ENCODE data around the gene SSTR4.

Gene SSTR4

GRCh38 chr20:23085436-23086055, 50.4 kb downstream of the SSTR4 start:
- no peak for DNase-seq (ENCODE audit: low read depth in 4 of 4, low spot score in 1 of 4)

DNA sequence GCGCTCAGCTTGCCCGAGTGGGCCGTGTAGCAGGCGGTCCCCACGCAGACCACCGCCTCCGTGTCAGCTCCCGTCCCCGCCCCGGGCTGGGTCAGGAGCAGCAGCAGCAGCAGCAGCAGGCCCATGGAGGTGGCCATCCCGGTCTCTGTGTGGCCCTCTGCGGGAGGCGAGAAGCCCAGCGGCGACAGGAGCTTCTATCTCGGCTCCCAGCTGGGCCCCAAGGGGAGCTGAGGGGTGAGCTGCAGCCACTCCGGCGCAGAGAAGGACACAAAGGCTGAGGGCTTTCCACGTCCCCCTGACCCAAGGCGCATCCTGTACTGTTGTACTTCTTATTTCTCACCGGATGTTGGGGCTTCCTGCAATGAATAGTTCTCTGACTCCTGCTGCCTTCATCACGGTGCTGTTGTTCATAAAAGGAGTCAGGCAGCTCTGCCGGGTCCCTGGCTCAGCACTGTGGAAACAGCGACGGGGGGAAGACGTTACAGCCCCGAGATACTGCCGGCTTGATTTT, 51.0 kb downstream of the SSTR4 start, which contains the start of gene CD93:
CD93 (minus strand) TSS at position 269 of the 511 bp plus-strand sequence; CDS start at position 137, 132 bp downstream.
- DNase-seq (ENCODE audit: low read depth in 4 of 4, low spot score in 1 of 4): no peak

DNA sequence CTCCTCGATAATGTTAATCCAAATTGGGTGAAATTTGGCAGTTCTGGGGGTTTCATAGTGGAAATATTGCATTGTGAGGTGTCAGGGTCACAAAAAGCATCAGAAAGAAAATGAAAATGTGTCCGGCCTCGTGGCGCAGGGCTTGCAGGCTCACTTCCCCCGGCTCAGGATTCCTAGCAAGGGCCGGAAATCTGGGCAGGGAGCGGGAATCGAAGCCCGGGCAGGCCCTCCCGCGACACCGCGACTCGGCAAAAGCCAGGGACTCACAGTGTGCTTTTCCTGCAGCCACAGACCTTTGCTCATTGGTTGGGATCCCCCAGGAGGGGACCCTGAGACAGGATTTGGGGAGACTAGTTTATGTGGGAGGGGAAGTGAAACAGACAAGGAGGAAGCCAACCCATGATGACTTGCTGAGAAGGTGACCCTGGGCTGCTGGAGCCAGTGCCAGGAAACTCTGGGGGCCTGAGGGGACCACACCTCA, 51.9 kb downstream of the SSTR4 start:
- DNase-seq (ENCODE audit: low read depth in 4 of 4, low spot score in 1 of 4): no peak

- DNase-seq (ENCODE audit: low read depth in 4 of 4, low spot score in 1 of 4): no peak
Observed at GRCh38 chr20:23087587-23088251, 52.6 kb downstream of the SSTR4 start.
